ENCODE data around the gene LYSMD4.

- no peak for TF ChIP-seq POLR2A (IDR thresholded peaks at IDR 0.05; ENCODE audit: low read depth, low read length)
- no peak for TF ChIP-seq POLR2AphosphoS5 (IDR thresholded peaks at IDR 0.05; ENCODE audit: low read depth, low read length)
Observed at GRCh38 chr15:99731336-99732123, 1.7 kb downstream of the LYSMD4 start.

Data from GM12892 (cell line).